GM19463 (cell line): Measurements from ENCODE around the gene FCN2.

Source experiments
- ATAC-seq: cut with Tn5 transposase; IDR thresholded peaks from one replicate; pipeline ENCODE4 v1.9.1; 2021; ENCODE audit warnings: mild to moderate bottlenecking, moderate library complexity; ENCODE audit not compliant: unreplicated experiment

Gene FCN2

DNA sequence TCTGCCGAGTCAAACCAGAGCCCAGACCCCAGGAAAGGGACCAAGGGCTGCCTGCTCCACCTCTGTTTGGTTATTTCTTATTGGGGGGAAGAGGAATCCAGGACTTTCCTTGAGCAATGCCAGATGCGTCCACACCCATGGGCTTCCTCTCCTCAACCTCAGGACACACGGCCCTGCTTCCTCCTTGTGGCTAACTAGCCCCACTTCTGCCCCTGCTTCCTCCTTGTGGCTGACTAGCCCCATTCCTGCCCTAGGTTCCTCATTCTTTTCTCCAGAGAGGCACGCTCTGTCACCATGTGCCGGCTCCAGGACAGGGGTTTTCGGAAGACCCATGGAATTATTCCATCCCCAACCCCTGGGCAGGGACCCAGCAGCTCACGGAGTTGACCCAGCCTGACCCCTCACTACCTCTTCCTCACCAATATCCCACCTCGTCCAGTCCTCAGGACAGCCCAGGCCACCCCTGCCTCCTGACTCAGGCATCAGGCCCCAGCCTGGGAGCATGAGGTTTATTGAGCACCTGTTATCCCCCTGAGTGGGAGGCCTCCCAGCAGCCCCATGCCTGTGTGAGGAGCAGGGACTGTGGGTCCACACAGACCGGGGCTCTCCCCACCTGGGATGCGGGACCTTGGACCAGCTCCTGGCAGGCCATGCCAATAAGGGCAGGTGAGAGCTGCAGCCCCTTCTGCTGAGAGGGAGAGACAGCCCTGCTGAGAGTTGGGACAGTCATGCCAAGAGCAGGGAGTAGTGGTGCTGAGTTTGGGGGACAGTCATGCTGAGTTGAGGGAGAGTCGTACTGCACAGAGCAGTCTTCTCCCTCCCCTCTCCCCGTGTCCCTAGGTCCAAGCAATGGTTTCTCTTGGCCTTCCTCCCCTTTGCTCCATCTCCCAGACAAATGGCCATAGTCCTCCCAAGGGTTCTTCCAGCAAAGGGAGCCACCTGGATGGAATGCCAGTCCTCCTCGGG, 48.9 kb downstream of the FCN2 start:
- no peak for ATAC-seq

DNA sequence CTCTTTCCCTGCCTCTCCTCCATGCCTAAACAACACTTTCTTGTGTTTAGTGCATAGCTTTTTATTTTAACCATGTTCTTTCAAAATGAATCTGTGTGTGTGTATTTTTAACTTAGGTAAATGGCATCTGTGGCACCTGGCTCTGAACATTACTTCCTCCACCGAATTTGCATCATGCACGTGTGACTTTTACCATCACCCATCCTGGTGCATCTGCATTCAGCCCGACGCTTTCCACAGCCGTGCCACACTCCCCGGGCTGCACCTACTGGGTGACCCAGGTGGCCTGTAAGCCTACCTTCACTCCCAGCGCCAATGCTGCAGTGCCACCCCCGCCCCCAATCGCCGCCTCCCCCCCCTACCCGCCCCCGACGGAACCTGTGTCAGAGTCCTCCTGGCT, 49.8 kb downstream of the FCN2 start:
- peak; percentile 70 for ATAC-seq

DNA sequence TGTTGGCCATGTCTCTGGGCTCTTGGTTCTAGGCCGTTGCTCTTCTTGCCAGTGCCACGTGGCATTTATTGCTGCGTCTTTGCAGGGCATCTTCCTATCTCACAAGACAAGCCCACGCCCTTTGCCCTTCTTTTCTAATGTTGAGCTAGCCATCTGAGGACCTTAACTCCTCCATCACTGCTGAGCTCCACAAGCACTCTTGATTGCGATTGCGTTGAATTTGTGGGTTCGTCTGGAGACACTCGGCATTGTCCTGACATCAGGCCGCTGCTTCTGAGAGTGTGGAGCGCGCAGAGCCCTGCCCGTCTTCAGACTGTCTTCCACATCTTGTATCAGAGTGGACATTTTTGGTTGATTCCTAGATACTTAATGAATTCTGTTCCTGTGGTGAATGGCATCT, 51.6 kb downstream of the FCN2 start:
- ATAC-seq = no peak

DNA sequence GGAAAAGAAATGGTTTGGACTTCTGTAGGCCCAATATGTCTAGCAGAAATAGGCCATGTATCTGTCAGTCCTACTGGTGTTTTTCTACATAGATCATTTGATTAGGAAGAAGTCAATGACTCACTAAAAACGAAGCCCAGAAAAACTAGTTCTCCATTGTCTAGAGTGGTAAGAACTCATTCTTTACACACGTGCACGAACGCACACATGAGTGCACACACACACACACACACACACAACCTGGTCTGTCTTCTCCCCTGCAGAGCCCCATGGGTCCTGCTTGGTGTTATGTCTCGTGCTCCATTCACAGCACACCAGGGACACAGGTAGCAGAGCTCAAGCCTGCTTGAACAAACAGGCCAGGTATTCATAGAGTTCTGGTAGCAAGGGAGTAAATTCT, 52.0 kb downstream of the FCN2 start:
- ATAC-seq = no peak

DNA sequence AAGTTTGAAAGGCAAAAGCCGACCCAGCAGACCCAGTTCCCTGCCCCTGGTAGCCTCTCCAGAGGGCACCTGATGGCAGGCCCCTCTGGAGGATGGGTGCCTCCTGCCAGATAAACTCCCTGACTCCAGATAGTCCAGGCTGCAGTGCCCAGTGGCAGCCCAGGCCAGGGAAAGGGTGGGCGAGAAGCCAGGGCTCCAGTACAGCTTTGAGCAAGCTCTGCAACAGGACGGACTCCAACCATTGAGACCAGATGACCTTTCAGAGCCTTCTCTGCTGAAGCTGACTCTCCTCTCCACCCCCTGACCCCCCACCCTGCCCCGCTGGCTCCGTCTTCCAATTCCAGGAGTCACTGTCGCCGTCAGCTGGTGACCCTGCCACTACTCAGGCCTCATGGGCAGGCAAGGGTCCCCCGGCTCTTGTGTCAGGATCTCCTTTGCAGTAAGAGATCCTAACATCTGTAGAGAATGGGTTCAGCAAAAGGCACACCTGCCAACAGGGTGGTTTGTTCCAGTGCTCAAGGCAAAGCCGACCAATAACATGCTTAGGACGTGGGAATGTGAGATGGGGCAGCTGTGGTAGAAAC, 52.6 kb downstream of the FCN2 start:
- no peak for ATAC-seq

DNA sequence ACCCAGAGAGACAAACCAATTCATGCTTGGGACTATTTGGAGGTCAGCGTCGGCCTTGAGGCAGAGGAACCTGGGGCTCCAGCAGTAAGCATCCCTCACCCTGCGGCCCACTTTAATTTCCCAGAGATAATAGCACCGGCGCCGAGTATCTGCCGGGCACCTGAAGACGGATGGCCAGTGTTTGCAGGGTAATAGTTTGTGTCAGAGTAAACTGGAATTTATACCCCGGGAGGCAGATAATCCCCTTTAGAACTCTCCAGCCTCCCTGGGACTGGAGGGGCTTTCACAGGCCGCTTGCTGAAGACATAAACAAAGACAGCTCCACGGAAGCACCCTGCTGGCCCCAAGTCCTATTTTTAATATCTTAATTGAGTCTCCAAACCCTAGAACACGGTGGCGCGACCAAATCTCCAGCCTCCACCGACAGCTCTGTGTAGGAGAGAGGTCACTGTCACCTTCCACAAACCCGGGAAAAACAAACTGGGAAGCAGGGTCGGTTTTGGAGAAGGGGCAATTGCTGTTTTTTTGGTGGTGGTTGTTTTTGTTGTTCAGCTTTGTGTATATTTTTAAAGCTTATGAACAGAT, 54.5 kb downstream of the FCN2 start:
- ATAC-seq = no peak

DNA sequence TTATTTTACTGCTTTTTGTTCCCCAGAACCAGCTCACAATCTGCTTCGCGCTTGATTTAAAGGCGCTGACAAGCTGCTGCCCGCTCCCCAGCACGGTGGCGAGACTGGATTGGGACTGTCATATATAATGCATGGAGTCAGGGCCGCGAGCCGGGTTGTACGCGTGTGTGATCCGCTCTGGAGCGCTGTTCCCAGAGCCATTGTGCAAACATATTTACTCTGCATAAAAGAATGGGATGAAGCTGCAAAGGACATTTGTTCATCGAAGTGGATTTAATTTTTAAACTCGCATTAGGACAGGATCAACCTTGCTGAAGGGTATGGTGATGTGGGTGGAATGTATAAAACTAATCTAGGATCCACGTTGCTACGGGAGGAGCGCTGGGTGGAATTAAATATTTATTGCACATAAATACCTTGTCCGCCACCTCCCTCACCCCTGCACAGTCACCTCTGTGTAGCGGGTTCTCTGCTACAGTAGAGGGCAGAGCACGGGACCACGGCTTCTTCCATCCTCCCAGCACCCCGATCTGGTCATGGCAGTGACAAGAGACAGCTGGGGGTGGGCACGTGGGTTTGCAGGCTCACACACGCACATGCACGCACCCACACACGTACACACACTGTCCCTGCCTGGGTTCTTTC, 55.2 kb downstream of the FCN2 start:
- no peak for ATAC-seq

DNA sequence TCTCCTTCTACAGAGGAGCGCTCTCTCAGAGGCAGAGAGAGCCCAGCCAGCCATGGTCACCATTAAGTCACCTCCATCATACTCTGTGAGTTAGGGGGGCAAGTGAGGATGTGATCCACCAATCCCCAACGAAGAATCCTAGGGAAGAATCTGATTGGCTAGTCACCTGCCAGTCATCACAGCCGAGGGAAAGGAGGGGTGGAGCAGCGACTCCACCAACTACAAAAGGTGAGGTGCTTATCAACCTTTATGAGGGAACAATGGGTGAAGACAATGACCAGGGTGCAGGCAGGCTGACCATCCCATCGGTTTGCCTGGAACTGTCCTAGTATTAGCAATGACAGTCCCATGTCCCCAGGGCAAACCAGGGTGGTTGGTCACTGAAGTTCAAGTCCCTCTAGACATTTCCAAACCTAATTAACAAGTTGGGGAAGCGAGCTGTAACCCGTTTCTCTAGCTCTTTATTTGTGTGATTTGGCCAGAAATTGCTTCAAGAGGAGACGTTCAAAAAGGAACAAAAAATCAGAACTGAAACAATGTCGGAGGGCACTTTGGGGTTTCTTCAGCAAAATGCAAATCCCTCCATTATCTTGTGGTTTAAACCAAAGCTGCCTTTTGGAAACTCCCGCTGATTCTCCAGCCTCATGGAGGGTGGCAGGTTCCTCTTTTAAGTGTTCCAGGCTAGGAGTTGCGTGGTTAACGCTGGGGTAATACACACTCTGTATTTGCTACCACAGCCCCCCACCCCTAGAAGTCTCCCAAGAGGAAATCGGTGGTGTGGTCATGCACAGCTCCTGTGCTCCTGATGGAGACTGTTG, 55.9 kb downstream of the FCN2 start:
- ATAC-seq = no peak
